H9 (cell line): ENCODE results near the gene TMEM183A. TPM values are rescaled to one million over a fixed set of nuclear protein-coding genes. Genes with fewer than 3 reads are reported as not detected.

ENCODE experiments used
- DNase-seq: peaks from one replicate; pipeline ENCODE4 v3.0.0-alpha.2; 2017
- H2AFZ ChIP-seq: one replicate; pipeline ENCODE4 v1.6.1; 2013; ENCODE audit warnings: mild to moderate bottlenecking, low read length, control low read depth, moderate library complexity
- H2AK5ac ChIP-seq: 2 replicates; pipeline ENCODE4 v1.6.1; 2013; ENCODE audit warnings: low read length, control low read depth, mixed read lengths; ENCODE audit not compliant: insufficient read length
- H2BK120ac ChIP-seq: one replicate; pipeline ENCODE4 v1.6.1; 2013; ENCODE audit warnings: low read depth, mild to moderate bottlenecking, low read length, control low read depth, inconsistent platforms; ENCODE audit not compliant: poor library complexity, severe bottlenecking
- H2BK12ac ChIP-seq: 2 replicates; pipeline ENCODE4 v1.6.1; 2013; ENCODE audit warnings: low read length, control low read depth, mixed read lengths, low read depth; ENCODE audit not compliant: insufficient read length
- H2BK15ac ChIP-seq: 2 replicates; pipeline ENCODE4 v1.6.1; 2013; ENCODE audit warnings: low read depth, low read length, control low read depth
- H2BK20ac ChIP-seq: one replicate; pipeline ENCODE4 v1.6.1; 2013; ENCODE audit warnings: low read depth, mild to moderate bottlenecking, low read length, control low read depth, inconsistent platforms; ENCODE audit not compliant: poor library complexity, severe bottlenecking
- H2BK5ac ChIP-seq: 2 replicates; pipeline ENCODE4 v1.6.1; 2013; ENCODE audit warnings: low read length, control low read depth, mixed read lengths; ENCODE audit not compliant: insufficient read length
- H3K14ac ChIP-seq: 2 replicates; pipeline ENCODE4 v1.6.1; 2013; ENCODE audit warnings: low read length, control low read depth; ENCODE audit not compliant: insufficient read depth
- H3K18ac ChIP-seq: 2 replicates; pipeline ENCODE4 v1.6.1; 2013; ENCODE audit warnings: low read depth, mild to moderate bottlenecking, mixed read lengths, low read length, control low read depth; ENCODE audit not compliant: insufficient read length
- H3K23ac ChIP-seq: 2 replicates; pipeline ENCODE4 v1.6.1; 2013; ENCODE audit warnings: low read length, control low read depth, mixed read lengths, low read depth; ENCODE audit not compliant: insufficient read length
- H3K23me2 ChIP-seq: 2 replicates; pipeline ENCODE4 v1.6.1; 2013; ENCODE audit warnings: low read depth, mild to moderate bottlenecking, mixed read lengths, low read length, control low read depth; ENCODE audit not compliant: insufficient read length, poor library complexity, severe bottlenecking
- H3K27ac ChIP-seq: 2 replicates; pipeline ENCODE4 v1.5.1; 2013; ENCODE audit warnings: low read length, control low read depth, mixed read lengths, low read depth; ENCODE audit not compliant: insufficient read length
- H3K27me3 ChIP-seq: 2 replicates; pipeline ENCODE4 v1.6.1; 2013; ENCODE audit warnings: low read length, control low read depth, inconsistent platforms; ENCODE audit not compliant: insufficient read depth
- H3K4ac ChIP-seq: 2 replicates; pipeline ENCODE4 v1.6.1; 2013; ENCODE audit warnings: low read depth, mild to moderate bottlenecking, control low read depth, inconsistent platforms, low read length, moderate library complexity
- H3K4me1 ChIP-seq: 2 replicates; pipeline ENCODE4 v1.6.1; 2013; ENCODE audit warnings: low read length, control low read depth, inconsistent platforms; ENCODE audit not compliant: insufficient read depth
- H3K4me2 ChIP-seq: 2 replicates; pipeline ENCODE4 v1.6.1; 2013; ENCODE audit warnings: low read length, control low read depth, mixed read lengths; ENCODE audit not compliant: insufficient read length, insufficient read depth
- H3K56ac ChIP-seq: 2 replicates; pipeline ENCODE4 v1.6.1; 2013; ENCODE audit warnings: low read depth, mild to moderate bottlenecking, mixed read lengths, low read length, control low read depth; ENCODE audit not compliant: insufficient read length
- H3K79me1 ChIP-seq: 2 replicates; pipeline ENCODE4 v1.6.1; 2013; ENCODE audit warnings: low read depth, mild to moderate bottlenecking, moderate library complexity, low read length, control low read depth, inconsistent platforms; ENCODE audit not compliant: insufficient read depth, poor library complexity, severe bottlenecking
- H3K79me2 ChIP-seq: 2 replicates; pipeline ENCODE4 v1.6.1; 2013; ENCODE audit warnings: low read length, control low read depth, inconsistent platforms; ENCODE audit not compliant: insufficient read depth
- H3K9ac ChIP-seq: 2 replicates; pipeline ENCODE4 v1.6.1; 2013; ENCODE audit warnings: low read length, control low read depth, mixed read lengths; ENCODE audit not compliant: insufficient read length; ENCODE audit errors: extremely low read depth
- H3K9me3 ChIP-seq: one replicate; pipeline ENCODE4 v1.6.1; 2013; ENCODE audit warnings: low read depth, low read length, inconsistent platforms; ENCODE audit not compliant: control insufficient read depth
- H3T11ph ChIP-seq: one replicate; pipeline ENCODE4 v1.6.1; 2013; ENCODE audit warnings: mild to moderate bottlenecking, low read length, control low read depth, inconsistent platforms
- H4K20me1 ChIP-seq: one replicate; pipeline ENCODE4 v1.6.1; 2013; ENCODE audit not compliant: control insufficient read depth, insufficient read length, insufficient read depth
- H4K5ac ChIP-seq: 2 replicates; pipeline ENCODE4 v1.6.1; 2013; ENCODE audit warnings: low read depth, mild to moderate bottlenecking, mixed read lengths, low read length, control low read depth; ENCODE audit not compliant: insufficient read length
- H4K8ac ChIP-seq: replicated peaks from 2 replicates; pipeline ENCODE4 v1.6.1; 2013; ENCODE audit warnings: low read length, control low read depth, mixed read lengths, low read depth; ENCODE audit not compliant: insufficient read length
- H4K91ac ChIP-seq: 2 replicates; pipeline ENCODE4 v1.6.1; 2013; ENCODE audit warnings: low read depth, mild to moderate bottlenecking, moderate library complexity, mixed read lengths, low read length, control low read depth; ENCODE audit not compliant: insufficient read length
- H3K27ac Mint-ChIP-seq, 3 experiments: 2 replicates in 2 of 3; 3 replicates in 1 of 3; pipeline ENCODE4 v1.8.0; 2020 to 2021; ENCODE audit warnings: mixed read lengths in 3 of 3, mild to moderate bottlenecking in 1 of 3, moderate library complexity in 1 of 3
- H3K27me3 Mint-ChIP-seq: 2 replicates; pipeline ENCODE4 v1.8.0; 2021; ENCODE audit warnings: low read depth, mild to moderate bottlenecking, moderate library complexity, mixed read lengths
- H3K36me3 Mint-ChIP-seq, 3 experiments: 2 replicates in 2 of 3; 3 replicates in 1 of 3; pipeline ENCODE4 v1.8.0; 2020 to 2021; ENCODE audit warnings: low read depth in 3 of 3, mixed read lengths in 3 of 3; ENCODE audit not compliant: insufficient read depth in 1 of 3
- H3K4me1 Mint-ChIP-seq, 2 experiments: 2 replicates each; pipeline ENCODE4 v1.8.0; 2020; ENCODE audit warnings: mixed read lengths in 2 of 2
- H3K4me3 Mint-ChIP-seq, 2 experiments: 2 replicates in 1 of 2; 3 replicates in 1 of 2; pipeline ENCODE4 v1.8.0; 2020 to 2021; ENCODE audit warnings: mild to moderate bottlenecking in 2 of 2, mixed read lengths in 2 of 2, moderate library complexity in 1 of 2
- H3K9me3 Mint-ChIP-seq, 2 experiments: 2 replicates in 1 of 2; 3 replicates in 1 of 2; pipeline ENCODE4 v1.8.0; 2020; ENCODE audit warnings: mild to moderate bottlenecking in 2 of 2, mixed read lengths in 2 of 2, moderate library complexity in 1 of 2
- WGBS: extraction: QIAGEN DNeasy Blood & Tissue Kit; methylation state at CpG from one replicate; pipeline ENCODE4 v1.1.7; 2013; ENCODE audit warnings: missing lambda C conversion rate, low lambda C conversion rate, mixed read lengths; ENCODE audit not compliant: insufficient read length; ENCODE audit errors: extremely low coverage; 5-methylcytosine and 5-hydroxymethylcytosine counted together
- total RNA-seq: library from RNA; stranded (reverse); gene quantifications from 2 replicates; pipeline ENCODE4 v1.2.1, GENCODE V29; 2021
- TF ChIP-seq, protein P1 (sequence below): fragments of 200-600 bp; sonication (generic); conservative IDR thresholded peaks from 3 replicates; pipeline ENCODE4 v1.8.0; 2021; ENCODE audit warnings: antibody characterized with exemption, mild to moderate bottlenecking

TMEM183A gene
- total RNA-seq, 1 experiment from 2014 or later, result 93.4 TPM

GRCh38 chr1:203046984-203047630 lies 39.9 kb downstream of the TMEM183A start:
- Histone ChIP-seq H2AFZ (no peak overlapping the region), H3K18ac (no peak overlapping the region), H4K91ac (no peak overlapping the region), H3K79me2 (no peaks in the 10 kb centered on the region), H3K23me2 (no peaks in the 10 kb centered on the region), H2BK15ac (no peak overlapping the region), H2AK5ac (no peak overlapping the region), H2BK5ac (no peak overlapping the region), H3K9me3 (no peaks in the 10 kb centered on the region), H3T11ph (no peak overlapping the region), H2BK120ac (no peak overlapping the region), H3K27me3 (no peaks in the 10 kb centered on the region), H4K20me1 (no peaks in the 10 kb centered on the region), H3K4me2 (no peak overlapping the region), H3K79me1 (no peaks in the 10 kb centered on the region), H2BK20ac (no peak overlapping the region), H3K9ac (no peak overlapping the region), H3K14ac (no peak overlapping the region), H3K56ac (no peak overlapping the region), H3K4ac (no peak overlapping the region), H4K8ac (no peak overlapping the region), H3K27ac (no peak overlapping the region), H4K5ac (no peak overlapping the region), H3K4me1 (no peaks in the 10 kb centered on the region; the same call in 1 of the 2 replicates), H2BK12ac (no peak overlapping the region), H3K23ac (no peak overlapping the region)
- TF ChIP-seq, protein P1, sequence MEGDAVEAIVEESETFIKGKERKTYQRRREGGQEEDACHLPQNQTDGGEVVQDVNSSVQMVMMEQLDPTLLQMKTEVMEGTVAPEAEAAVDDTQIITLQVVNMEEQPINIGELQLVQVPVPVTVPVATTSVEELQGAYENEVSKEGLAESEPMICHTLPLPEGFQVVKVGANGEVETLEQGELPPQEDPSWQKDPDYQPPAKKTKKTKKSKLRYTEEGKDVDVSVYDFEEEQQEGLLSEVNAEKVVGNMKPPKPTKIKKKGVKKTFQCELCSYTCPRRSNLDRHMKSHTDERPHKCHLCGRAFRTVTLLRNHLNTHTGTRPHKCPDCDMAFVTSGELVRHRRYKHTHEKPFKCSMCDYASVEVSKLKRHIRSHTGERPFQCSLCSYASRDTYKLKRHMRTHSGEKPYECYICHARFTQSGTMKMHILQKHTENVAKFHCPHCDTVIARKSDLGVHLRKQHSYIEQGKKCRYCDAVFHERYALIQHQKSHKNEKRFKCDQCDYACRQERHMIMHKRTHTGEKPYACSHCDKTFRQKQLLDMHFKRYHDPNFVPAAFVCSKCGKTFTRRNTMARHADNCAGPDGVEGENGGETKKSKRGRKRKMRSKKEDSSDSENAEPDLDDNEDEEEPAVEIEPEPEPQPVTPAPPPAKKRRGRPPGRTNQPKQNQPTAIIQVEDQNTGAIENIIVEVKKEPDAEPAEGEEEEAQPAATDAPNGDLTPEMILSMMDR, result no peak
- WGBS, result no CpG with 5 or more reads among the region's 15 CpGs
- H3K4me3 Mint-ChIP-seq, result no peak overlapping the region
- peaks cover 2% of the 10 kb centered on the region for H3K27me3 Mint-ChIP-seq
- H3K27ac Mint-ChIP-seq, result no peak overlapping the region
- no peak for DNase-seq
- peaks cover 0 to 32% (median 9%) of the 10 kb centered on the region in 3 experiments; a peak in 5 of 7 replicates for H3K36me3 Mint-ChIP-seq
- no peaks in the 10 kb centered on the region for H3K9me3 Mint-ChIP-seq
- peaks cover 16 to 42% of the 10 kb centered on the region in 2 experiments for H3K4me1 Mint-ChIP-seq
